HG03108 (cell line): Measurements from ENCODE around the gene SHISA5.
"Not testable (repeated sequence)": the region's sequence is repeated elsewhere in the genome, so short reads cannot be mapped to it uniquely, and the experiment has no call there.

Experiments
- ATAC-seq: cut with Tn5 transposase; IDR thresholded peaks from one replicate; pipeline ENCODE4 v1.9.1; 2021; ENCODE audit warnings: moderate library complexity; ENCODE audit not compliant: unreplicated experiment

SHISA5 gene

GRCh38 chr3:48504051-48504946, at the start of gene SHISA5:
SHISA5 (minus strand) TSS chr3:48504174; CDS start chr3:48504094, 80 bp downstream.
- peak; percentile 47 for ATAC-seq

GRCh38 chr3:48553361-48553760, 49.4 kb upstream of the SHISA5 start:
- ATAC-seq, result no peak

- ATAC-seq, result no peak
These were observed 48.4 kb upstream of the SHISA5 start for GRCh38 chr3:48552111-48552951.

- ATAC-seq, result not testable (repeated sequence)
These were observed 47.7 kb upstream of the SHISA5 start for GRCh38 chr3:48551651-48552050.

DNA sequence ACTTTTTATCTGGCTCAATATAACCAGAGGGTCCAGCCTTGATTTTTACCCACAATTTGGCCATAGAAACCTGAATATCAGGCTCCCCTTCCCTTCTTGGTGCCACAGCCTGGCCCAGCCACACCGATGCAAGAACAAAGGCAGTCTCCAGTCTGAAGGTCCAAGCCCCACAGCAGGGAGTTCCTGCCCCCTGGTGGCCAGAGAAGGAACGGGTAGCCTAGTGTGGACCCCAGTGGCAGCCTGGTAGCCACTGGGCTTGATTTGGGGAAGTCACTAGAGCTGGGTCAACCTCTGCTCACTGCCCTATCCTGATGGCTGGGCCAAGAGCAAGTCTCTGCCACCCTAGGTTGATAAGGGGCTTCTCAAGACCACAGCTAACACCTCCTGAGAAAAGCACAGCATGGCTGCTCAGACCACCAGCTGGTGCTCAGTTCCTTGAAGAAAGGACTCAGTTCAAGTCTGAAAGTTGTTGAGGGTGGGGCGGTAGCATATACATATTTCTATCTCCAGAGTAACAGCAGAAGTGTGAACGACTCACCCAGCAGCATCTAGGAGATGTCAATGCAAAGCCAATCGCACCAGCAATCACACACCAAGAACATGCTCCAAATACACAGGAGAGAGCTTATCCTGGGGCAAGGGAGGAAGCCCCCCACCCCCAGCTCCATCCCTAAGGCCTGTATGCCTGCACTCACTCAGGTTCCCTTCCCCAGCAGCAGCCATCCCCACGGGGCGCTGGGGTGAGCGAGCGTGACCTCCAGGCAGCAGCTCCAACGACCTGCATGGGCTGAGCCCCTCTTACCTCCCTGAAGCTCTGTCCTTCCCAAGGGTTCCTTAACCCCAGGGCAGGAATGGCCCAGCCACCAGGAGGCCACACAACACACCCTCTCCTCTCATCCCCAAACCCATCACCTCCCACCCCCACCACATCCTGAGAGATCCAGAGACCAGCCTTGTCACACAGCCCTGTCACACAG, 45.0 kb upstream of the SHISA5 start:
- peak; percentile 54 for ATAC-seq

- no peak for ATAC-seq
These were observed 44.2 kb upstream of the SHISA5 start for GRCh38 chr3:48548126-48548525.

DNA sequence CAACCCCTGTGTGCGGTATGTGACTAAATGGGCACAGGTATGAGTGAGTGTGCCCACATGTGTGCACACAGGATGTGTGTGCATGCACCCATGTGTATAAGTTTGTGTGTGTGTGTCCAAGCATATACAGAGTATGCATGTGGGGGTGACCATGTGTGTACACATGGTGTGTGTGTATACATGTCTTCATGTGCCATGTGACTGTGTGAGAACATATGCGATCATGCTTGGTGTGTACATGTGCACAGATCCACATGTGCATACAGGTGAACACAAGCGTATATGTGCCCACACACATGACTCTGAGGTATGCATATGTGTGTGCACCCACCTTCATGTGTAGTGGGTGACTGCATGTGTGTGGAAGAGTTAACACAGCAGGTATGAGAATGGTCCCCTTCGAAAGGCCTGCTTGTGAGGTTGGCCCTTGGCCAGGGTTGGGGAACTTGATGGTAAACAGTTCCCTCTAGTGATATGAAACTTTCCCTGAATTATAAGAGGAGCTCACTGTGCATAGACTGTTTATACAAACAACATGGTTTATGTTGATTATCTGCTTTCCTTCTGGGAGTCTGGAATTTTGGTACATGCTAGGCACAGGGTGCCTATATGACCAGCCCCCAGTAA, 42.3 kb upstream of the SHISA5 start:
- no peak for ATAC-seq

GRCh38 chr3:48544141-48544540, 40.2 kb upstream of the SHISA5 start:
- no peak for ATAC-seq

DNA sequence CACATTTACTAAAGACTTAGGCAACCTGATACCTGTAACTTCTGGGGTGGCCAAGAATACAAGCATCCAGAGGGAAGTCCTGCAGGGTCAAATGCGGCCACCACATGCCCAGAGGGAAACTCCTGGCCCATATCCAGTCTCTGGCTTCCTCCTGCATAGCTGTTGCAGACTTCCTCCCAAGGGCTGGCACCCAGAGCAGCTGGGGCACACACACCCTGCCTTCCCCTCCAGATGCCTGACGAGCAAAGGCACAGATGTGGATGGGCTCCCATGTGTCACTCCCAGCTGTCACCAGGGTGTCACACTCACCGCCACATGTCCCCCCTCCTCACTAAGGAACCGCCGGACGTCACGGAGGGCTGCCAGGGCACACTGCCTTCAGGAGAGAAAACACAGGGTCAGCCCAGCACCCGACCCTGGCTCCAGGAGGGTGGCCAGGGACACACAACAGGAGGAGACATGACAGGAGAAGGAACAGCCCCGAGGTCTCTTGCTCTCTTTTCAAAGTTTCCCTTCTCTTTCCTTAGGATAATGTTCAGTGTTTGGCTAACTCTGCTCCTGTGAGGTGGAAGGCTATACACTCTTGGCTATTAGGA, 39.4 kb upstream of the SHISA5 start:
- no peak for ATAC-seq

DNA sequence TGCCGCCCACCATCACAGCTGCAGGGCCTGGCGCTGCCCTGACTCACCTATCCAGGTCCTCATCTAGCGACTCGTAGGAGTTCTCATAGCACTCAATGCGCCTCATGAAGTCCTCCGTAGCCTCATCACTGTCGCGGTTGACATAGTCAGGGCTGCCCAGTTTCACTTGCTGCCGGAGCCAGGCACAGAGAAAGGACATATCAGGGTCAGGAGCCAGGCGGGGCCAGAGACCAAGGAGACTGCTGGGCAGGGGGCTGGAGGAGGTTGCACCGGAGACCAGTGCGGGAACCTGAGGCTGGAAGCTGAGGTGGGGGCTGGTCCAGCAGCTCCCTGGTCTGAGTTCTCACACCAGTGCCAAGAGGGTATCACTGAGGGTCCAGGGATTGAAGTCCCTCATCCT, 34.5 kb upstream of the SHISA5 start:
- no peak for ATAC-seq

GRCh38 chr3:48536785-48537184, 32.8 kb upstream of the SHISA5 start:
- ATAC-seq, result no peak

- no peak for ATAC-seq
These were observed 32.1 kb upstream of the SHISA5 start for GRCh38 chr3:48536116-48536515.

GRCh38 chr3:48535578-48535977, 31.6 kb upstream of the SHISA5 start:
- no peak for ATAC-seq

DNA sequence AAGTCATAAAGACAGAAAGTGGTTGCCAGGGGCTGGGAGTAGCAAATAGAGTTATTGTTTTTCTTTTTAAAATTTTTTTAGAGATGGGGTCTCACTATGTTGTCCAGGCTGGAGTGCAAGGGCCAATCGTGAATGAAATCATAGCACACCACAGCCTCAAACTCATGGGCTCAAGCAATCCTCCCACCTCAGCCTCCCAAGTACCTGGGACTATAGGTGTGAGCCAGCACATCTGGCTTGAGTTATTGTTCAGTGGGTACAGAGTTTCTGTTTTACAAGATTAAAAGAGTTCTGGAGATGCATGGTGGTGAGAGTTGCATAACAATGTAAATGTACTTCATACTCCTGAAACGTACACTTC, 29.0 kb upstream of the SHISA5 start:
- no peak for ATAC-seq

- no peak for ATAC-seq
These were observed 28.4 kb upstream of the SHISA5 start for GRCh38 chr3:48532271-48532976.

DNA sequence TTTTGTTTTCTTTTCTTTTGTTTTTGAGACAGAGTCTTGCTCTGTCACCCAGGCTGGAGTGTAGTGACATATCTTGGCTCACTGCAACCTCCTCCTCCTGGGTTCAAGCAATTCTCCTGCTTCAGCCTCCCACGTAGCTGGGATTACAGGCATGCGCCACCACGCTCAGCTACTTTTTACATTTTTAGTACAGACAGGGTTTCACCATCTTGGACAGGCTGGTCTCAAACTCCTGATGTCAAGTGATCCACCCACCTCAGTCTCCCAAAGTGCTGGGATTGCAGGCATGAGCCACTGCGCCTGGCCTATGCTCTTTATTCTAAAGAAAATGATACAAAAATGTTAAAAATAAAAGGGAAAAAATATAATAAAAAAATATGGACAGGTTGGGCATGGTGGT, 26.7 kb upstream of the SHISA5 start:
- not testable (repeated sequence) for ATAC-seq

DNA sequence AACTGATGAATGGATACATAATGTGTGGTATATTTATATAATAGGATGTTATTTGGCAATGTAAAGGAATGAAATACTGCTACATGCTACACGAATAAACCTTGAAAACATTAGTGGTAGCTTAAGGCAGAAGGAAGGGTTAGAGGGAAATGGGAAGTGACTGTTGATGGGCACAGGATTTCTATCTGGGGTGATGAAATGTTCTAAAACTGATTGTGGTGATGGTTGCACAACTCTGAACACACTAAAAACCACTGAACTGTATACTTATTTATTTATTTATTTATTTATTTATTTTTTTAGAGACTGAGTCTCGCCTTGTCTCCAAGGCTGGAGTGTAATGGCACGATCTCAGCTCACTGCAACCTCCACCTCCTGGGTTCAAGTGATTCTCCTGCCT, 24.8 kb upstream of the SHISA5 start:
- ATAC-seq, result no peak

DNA sequence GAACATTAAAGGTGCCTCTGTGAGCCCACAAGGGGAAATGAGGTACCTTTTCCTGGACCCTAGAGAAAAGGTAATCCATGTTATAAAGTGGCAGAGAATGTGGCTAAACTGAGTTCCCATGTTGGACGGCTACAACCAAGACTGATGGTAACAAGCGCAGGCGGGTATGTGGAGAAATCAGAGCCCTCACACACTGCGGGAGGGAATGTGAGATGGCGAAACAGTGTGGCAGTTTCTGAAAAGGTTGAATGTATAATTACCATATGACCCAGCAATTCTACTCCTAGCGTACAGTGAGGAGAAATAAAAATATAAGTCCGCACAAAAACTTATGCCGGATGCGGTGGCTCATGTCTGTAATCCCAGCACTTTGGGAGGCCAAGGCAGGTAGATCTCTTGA, 24.1 kb upstream of the SHISA5 start:
- ATAC-seq, result no peak

DNA sequence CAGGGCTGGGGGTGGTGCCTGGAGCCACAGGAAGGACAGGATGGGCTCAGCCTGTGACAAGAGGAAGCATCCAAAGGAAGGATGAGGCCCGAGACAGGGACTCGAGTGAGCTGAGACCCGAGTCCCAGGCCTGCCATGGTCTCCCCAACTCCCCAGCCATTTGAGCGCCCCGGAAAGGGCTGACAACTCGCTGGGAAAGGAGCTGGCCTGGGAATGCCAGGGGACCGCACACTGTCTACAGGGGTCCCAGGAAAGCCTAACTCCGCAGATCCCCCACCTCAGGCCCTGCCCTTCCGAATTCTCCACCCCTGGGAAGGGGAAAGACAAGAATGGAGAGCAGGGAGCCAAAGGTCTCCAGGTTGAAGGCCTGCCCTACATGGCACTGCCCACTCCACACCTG, 21.0 kb upstream of the SHISA5 start:
- ATAC-seq, result no peak
